ENCODE data around the gene LONP2. TPM values are rescaled to one million over a fixed set of nuclear protein-coding genes. Genes with fewer than 3 reads are reported as not detected.

LONP2 gene
- total and polyA plus RNA-seq, 2 of the 13 experiments (the other 11 are each of a cell fraction or from before 2014, with no cell fraction given) = 39.2 to 63.3 TPM

DNA sequence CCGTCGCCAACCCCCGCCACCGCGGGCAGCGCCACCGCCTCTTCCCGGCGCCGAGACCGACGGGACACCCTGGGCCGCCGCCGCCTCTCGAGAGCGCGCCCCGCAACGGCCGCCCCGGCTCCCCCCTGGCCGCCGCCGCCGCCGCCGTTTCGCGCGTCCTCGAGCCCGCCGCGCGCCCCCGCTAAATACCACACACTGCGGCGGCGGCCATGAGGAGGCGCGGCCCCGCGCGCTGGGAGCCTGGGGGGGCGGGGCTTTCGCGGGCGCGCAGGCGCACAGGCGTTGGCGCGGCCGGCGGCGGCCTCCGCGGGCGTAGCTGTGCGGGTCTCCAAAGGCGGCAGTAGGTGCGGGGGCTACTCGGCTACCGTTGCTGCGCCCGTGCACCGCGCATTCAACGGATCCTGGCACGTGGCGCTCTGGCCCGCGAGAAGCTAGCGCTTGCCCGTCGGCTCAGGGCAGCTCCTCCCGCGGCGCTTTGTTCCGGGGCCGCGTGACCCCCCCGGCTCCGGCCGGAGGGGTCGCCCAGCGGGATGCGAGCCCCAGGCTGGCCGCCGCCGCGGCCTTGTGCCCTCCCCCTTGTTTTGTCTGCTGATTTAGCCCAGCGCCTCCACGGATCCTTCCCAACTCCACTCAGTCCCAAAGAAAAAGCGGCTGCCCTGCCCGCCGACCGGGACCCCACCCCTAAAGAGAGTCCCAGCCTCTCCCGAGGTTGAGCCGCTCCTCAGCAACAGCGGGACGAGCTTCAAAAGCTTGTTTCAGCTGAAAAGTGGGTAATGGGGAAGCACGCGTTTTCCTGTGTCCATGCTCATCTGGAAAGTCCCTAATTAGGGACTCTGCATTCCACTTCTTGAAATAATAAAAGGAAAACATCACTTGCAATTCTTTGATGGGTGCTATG lies 141.4 kb downstream of the LONP2 start, which contains the start of gene SIAH1 (continued):
- TF ChIP-seq, protein P1, sequence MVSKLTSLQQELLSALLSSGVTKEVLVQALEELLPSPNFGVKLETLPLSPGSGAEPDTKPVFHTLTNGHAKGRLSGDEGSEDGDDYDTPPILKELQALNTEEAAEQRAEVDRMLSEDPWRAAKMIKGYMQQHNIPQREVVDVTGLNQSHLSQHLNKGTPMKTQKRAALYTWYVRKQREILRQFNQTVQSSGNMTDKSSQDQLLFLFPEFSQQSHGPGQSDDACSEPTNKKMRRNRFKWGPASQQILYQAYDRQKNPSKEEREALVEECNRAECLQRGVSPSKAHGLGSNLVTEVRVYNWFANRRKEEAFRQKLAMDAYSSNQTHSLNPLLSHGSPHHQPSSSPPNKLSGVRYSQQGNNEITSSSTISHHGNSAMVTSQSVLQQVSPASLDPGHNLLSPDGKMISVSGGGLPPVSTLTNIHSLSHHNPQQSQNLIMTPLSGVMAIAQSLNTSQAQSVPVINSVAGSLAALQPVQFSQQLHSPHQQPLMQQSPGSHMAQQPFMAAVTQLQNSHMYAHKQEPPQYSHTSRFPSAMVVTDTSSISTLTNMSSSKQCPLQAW (CRISPR knock-in tag; IDR thresholded peaks at IDR 0.05) = peak; percentile 81
- TF ChIP-seq MYC (CRISPR knock-in tag; IDR thresholded peaks at IDR 0.05; ENCODE audit: borderline replicate concordance) = peak; percentile 90
- no peak for TF ChIP-seq ZNF20 (CRISPR knock-in tag; IDR thresholded peaks at IDR 0.05)
- TF ChIP-seq ZBTB1 (CRISPR knock-in tag; IDR thresholded peaks at IDR 0.05; ENCODE audit: borderline replicate concordance) = peak; percentile 94; the same call in 1 of the 2 replicates
- 0 out of 2 replicates have a peak, but pooled peaks have one; percentile 32 for TF ChIP-seq ZNF850 (CRISPR knock-in tag; conservative IDR thresholded peaks at IDR 0.05)
- TF ChIP-seq KLF15 (CRISPR knock-in tag; IDR thresholded peaks at IDR 0.05; ENCODE audit: borderline replicate concordance) = peak; percentile 81; the same call in 1 of the 2 replicates
- TF ChIP-seq ZNF329 (CRISPR knock-in tag; IDR thresholded peaks at IDR 0.05; ENCODE audit: low read depth) = peak; percentile 66; the same call in 1 of the 2 replicates
- TF ChIP-seq TGIF2 (CRISPR knock-in tag; IDR thresholded peaks at IDR 0.05) = no peak
- no peak for TF ChIP-seq ZNF282 (IDR thresholded peaks at IDR 0.05; ENCODE audit: partially characterized antibody)
- no peak for TF ChIP-seq ARNTL (CRISPR knock-in tag; IDR thresholded peaks at IDR 0.05)
- no peak for TF ChIP-seq RBM22 (optimal IDR thresholded peaks at IDR 0.05; ENCODE audit: low read length)
- peak; percentile 66; the same call in 1 of the 2 replicates for TF ChIP-seq BHLHE40 (IDR thresholded peaks at IDR 0.05; ENCODE audit: low read length)
- no peak for TF ChIP-seq ZNF354B (CRISPR knock-in tag; IDR thresholded peaks at IDR 0.05)
- TF ChIP-seq ZNF180 (CRISPR knock-in tag; IDR thresholded peaks at IDR 0.05; ENCODE audit: borderline replicate concordance, low read depth) = no peak; the same call in 1 of the 2 replicates
- no peak for TF ChIP-seq SALL2 (CRISPR knock-in tag; IDR thresholded peaks at IDR 0.05)
- TF ChIP-seq GPN1 (CRISPR knock-in tag; IDR thresholded peaks at IDR 0.05; ENCODE audit: borderline replicate concordance) = peak; percentile 55; the same call in 1 of the 2 replicates
- no peak; the same call in 1 of the 2 replicates for TF ChIP-seq NCOA2 (CRISPR knock-in tag; IDR thresholded peaks at IDR 0.05)
- TF ChIP-seq CENPT (CRISPR knock-in tag; IDR thresholded peaks at IDR 0.05; ENCODE audit: low read depth) = no peak
- TF ChIP-seq, protein P2, sequence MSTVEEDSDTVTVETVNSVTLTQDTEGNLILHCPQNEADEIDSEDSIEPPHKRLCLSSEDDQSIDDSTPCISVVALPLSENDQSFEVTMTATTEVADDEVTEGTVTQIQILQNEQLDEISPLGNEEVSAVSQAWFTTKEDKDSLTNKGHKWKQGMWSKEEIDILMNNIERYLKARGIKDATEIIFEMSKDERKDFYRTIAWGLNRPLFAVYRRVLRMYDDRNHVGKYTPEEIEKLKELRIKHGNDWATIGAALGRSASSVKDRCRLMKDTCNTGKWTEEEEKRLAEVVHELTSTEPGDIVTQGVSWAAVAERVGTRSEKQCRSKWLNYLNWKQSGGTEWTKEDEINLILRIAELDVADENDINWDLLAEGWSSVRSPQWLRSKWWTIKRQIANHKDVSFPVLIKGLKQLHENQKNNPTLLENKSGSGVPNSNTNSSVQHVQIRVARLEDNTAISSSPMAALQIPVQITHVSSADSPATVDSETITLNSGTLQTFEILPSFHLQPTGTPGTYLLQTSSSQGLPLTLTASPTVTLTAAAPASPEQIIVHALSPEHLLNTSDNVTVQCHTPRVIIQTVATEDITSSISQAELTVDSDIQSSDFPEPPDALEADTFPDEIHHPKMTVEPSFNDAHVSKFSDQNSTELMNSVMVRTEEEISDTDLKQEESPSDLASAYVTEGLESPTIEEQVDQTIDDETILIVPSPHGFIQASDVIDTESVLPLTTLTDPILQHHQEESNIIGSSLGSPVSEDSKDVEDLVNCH (CRISPR knock-in tag; IDR thresholded peaks at IDR 0.05) = no peak
- no peak for TF ChIP-seq ZMYM2 (CRISPR knock-in tag; IDR thresholded peaks at IDR 0.05)
- TF ChIP-seq SMAD9 (CRISPR knock-in tag; IDR thresholded peaks at IDR 0.05) = no peak
- TF ChIP-seq ZNF816 (CRISPR knock-in tag; IDR thresholded peaks at IDR 0.05; ENCODE audit: borderline replicate concordance) = peak; percentile 75
- no peak; the same call in 1 of the 2 replicates for TF ChIP-seq SIX1 (CRISPR knock-in tag; IDR thresholded peaks at IDR 0.05; ENCODE audit: borderline replicate concordance)
- no peak for TF ChIP-seq NFE2L1 (CRISPR knock-in tag; IDR thresholded peaks at IDR 0.05; ENCODE audit: borderline replicate concordance)
- TF ChIP-seq NFKBIZ (CRISPR knock-in tag; IDR thresholded peaks at IDR 0.05) = 0 out of 2 replicates have a peak, but pooled peaks have one; percentile 18
- peak; percentile 54; the same call in 1 of the 3 replicates for TF ChIP-seq MXI1 (IDR thresholded peaks at IDR 0.05; ENCODE audit: borderline replicate concordance, low read depth, low read length)
